IPS-18a (cell line): Measurements from ENCODE around the gene FAM193A.
"Not testable (repeated sequence)": the region's sequence is repeated elsewhere in the genome, so short reads cannot be mapped to it uniquely, and the experiment has no call there.

ENCODE experiments used
- H3K27ac ChIP-seq: one replicate; pipeline ENCODE4 v1.5.1; 2013; ENCODE audit warnings: low read length
- H3K27me3 ChIP-seq: one replicate; pipeline ENCODE4 v1.6.1; 2013; ENCODE audit warnings: mild to moderate bottlenecking, low read length; ENCODE audit not compliant: control insufficient read depth, insufficient read depth
- H3K36me3 ChIP-seq: one replicate; pipeline ENCODE4 v1.6.1; 2013; ENCODE audit warnings: low read depth, low read length; ENCODE audit not compliant: control insufficient read depth
- H3K4me1 ChIP-seq: one replicate; pipeline ENCODE4 v1.6.1; 2013; ENCODE audit warnings: low read depth, low read length; ENCODE audit not compliant: control insufficient read depth
- H3K4me3 ChIP-seq: one replicate; pipeline ENCODE4 v1.5.1; 2013; ENCODE audit warnings: low read length
- H3K9ac ChIP-seq: one replicate; pipeline ENCODE4 v1.6.1; 2013; ENCODE audit warnings: mild to moderate bottlenecking, low read length, moderate library complexity
- H3K9me3 ChIP-seq: one replicate; pipeline ENCODE4 v1.6.1; 2013; ENCODE audit warnings: low read depth, low read length; ENCODE audit not compliant: control insufficient read depth

Gene FAM193A

DNA sequence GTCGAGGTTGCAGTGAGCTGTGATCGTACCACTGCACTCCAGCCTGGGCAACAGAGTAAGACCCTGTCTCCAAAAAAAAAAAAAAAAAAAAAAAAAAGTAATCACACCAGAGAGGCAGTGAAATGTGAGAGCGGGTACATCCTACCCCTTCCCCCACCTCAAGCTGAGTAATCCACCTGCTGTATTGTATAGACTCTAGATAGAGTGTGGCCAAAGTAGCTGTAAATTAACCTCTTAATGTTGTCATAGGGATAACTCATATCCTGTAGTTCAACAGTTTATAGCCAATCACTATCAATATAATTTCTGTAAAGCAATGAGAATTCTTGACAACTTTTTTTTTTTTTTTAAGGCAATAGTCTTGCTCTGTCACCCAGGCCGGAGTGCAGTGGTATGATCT, 188.9 kb downstream of the FAM193A start:
- Histone ChIP-seq H3K9me3 (no peaks in the 10 kb centered on the region), H3K9ac (no peak overlapping the region), H3K4me3 (no peak overlapping the region), H3K36me3 (peaks cover 11% of the 10 kb centered on the region), H3K4me1 (no peaks in the 10 kb centered on the region), H3K27ac (no peak overlapping the region), H3K27me3 (no peaks in the 10 kb centered on the region)

DNA sequence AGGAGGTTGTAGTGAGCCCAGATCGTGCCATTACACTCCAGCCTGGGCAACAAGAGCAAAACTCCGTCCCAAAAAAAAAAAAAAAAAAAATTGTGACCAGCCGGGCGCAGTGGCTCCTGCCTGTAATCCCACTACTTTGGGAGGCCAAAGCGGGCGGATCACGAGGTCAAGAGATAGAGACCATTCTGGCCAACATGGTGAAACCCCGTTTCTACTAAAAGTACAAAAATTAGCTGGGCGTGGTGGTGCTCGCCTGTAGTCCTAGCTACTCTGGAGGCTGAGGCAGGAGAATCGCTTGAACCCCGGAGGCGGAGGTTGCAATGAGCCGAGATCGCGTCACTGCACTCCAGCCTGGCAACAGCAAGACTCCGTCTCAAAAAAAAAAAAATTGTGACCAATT, 190.4 kb downstream of the FAM193A start:
- H3K27ac ChIP-seq, H3K4me1 ChIP-seq: not testable (repeated sequence)
- peaks cover 10% of the 10 kb centered on the region for H3K36me3 ChIP-seq

DNA sequence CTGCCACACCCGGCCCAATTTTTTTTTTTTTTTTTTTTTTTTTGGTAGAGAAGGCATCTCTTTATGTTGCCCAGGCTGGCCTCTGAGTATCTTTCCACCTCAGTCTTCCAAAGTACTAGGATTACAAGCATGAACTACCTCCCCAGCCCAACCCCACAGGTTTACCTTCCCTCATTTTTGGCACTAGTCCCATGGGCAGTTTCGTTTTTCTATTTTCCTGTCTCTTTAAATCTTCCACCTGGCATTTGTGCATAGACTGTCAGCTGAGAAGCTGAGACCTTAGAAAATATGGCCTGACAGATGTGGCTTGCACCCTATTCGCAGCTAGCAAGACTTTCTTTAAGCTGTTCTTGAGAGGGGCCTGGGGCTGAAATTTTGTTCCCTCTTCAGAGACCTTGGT, 191.8 kb downstream of the FAM193A start:
- Histone ChIP-seq H3K36me3 (peaks cover 15% of the 10 kb centered on the region), H3K9me3 (no peaks in the 10 kb centered on the region), H3K9ac (no peak overlapping the region), H3K4me1 (no peaks in the 10 kb centered on the region), H3K4me3 (no peak overlapping the region), H3K27me3 (no peaks in the 10 kb centered on the region), H3K27ac (no peak overlapping the region)

More for the DNA sequence above, 190.4 kb downstream of the FAM193A start:
- H3K27me3 ChIP-seq, H3K9me3 ChIP-seq, H3K9ac ChIP-seq, H3K4me3 ChIP-seq: not testable (repeated sequence)

DNA sequence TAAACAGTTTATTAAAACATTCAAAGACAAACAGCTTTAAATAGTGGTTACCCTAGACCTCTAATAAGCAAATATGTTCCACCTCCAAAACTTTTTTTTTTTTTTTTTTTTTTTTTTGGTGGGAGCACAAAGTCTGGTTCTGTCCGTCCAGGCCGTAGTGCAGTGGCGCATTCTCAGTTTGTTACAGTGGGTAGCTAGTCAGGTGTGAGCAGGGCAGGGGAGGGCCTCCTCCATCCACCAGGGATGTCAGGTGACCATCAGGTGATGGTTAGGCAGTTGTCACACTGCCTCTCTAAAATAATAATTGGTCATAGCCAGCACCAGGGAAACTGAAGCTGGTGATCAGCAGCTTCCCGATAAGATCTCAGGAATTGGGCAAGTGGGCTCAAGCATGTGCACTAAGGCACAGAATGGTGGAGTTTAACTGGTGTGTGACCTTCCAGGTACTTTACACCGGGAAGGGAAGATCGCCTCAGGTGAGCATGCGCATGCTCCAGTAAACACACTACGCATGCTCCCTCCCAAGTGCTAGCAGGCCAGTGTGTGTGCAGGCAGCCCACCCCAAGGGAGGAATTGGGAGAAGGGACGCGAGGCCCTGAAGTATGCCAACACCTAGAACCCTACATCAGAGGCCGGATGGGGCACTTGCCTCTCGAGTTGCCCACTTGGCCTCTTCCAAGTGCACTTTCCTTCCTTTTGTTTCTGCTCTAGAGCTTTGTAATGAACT, 192.5 kb downstream of the FAM193A start:
- Histone ChIP-seq H3K4me1 (no peaks in the 10 kb centered on the region), H3K27ac (no peak overlapping the region), H3K9me3 (no peaks in the 10 kb centered on the region), H3K27me3 (no peaks in the 10 kb centered on the region), H3K9ac (no peak overlapping the region), H3K36me3 (peaks cover 15% of the 10 kb centered on the region), H3K4me3 (no peak overlapping the region)

DNA sequence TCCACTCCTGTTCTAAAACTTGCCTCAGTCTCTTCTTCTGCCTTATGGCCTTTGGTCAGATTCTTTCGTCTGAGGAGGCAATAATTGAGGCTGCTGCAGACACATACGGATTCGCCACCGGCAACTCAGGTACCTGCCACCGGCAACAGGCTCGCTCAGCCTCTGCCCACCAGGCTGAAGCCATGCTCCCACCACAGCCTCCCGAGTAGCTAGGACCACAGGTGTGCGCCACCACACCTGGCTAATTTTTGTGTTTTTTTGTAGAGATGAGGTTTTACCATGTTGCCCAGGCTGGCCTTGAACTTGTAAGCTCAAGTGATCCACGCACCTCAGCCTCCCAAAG, 193.1 kb downstream of the FAM193A start:
- Histone ChIP-seq H3K9ac (no peak overlapping the region), H3K27ac (no peak overlapping the region), H3K4me3 (no peak overlapping the region), H3K36me3 (peaks cover 15% of the 10 kb centered on the region), H3K27me3 (no peaks in the 10 kb centered on the region), H3K4me1 (no peaks in the 10 kb centered on the region), H3K9me3 (no peaks in the 10 kb centered on the region)

DNA sequence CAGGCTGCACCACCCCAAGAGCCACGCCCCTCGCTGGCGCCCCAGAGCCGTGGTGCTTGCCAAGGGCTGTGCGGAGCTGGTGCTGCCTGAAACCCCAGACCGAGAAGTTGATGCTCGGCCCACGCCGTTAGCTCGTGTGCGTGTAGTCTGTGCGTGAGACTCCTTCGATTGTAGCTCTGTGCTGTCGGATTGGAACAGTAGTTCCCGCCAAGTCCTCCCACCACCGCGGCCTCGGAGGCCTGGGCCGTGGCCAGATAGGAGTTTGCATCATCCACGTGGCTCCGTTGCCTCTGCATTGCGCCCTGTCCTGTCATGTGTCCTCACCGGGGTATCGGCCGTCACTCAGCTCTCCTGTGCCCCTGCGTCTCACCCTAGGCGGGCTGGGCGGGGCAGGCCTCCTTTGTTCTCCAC, 195.5 kb downstream of the FAM193A start:
- H3K27me3 ChIP-seq = no peaks in the 10 kb centered on the region

DNA sequence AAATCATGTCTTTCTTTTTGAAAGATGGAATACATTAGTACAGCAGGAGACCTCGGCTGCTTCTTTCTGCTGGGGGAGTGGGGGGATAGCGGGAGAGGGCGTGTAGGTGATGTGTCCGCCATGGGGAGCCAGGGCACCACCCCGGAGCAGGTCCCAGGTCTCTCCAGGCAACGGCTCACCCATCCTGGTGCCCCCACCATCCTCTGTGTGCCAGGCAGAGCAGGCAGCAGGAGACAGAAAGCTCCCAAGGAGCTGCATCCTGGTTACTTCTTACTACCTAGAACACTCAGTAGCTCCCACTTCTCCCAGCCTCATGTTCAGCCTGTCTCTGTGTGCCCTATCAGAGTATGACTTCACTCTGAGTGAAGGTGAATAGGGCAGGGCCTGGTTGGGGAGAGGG, 196.1 kb downstream of the FAM193A start:
- Histone ChIP-seq H3K4me3 (no peak overlapping the region), H3K27me3 (no peaks in the 10 kb centered on the region), H3K4me1 (no peaks in the 10 kb centered on the region), H3K9ac (no peak overlapping the region), H3K9me3 (no peaks in the 10 kb centered on the region), H3K36me3 (peaks cover 13% of the 10 kb centered on the region), H3K27ac (no peak overlapping the region)

More for the DNA sequence above, 195.5 kb downstream of the FAM193A start:
- H3K9ac ChIP-seq = no peak overlapping the region
- H3K36me3 ChIP-seq = peaks cover 15% of the 10 kb centered on the region
- H3K4me3 ChIP-seq = no peak overlapping the region
- no peak overlapping the region for H3K27ac ChIP-seq
- no peaks in the 10 kb centered on the region for H3K9me3 ChIP-seq
- H3K4me1 ChIP-seq = no peaks in the 10 kb centered on the region

DNA sequence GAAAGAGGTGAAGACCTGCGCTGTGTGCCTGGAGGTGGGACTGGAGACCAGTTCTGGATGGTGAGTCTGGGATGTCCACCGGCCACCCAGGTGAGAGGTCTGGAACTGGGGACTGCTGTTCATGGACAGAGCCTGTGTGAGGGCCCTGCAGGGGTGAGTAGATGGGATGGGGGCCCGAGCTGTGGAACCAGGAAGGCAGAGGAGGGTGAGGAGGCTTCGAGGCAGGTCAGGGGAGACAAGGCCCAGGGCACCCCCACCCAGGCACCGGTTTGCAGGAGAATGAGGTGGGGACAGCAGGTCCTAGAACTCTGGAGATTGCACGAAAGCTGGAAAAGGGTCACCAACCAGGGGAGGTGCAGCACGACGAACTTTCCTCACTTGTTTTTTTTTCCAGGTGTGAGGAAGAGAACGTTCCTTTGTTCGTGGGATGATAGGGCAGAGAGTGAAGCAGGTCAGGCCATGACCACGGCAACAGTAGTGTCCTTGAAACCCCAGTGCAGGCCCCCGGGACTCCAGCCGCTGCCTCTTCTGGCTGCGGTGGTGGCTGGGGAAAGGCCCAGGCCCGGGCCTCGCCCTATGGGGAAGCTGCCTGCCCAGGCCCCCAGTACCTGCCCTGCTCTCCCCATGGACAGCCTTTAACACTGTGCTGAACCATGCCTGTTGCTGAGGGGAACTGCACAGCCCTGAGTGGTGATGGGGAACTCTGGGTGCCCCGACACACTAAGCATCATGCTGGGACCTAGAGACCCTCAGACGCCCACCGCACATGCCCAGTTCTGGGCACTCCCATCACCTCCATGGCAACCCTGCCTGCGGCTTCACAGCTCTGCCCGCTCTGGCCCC, 196.8 kb downstream of the FAM193A start:
- Histone ChIP-seq H3K36me3 (peaks cover 13% of the 10 kb centered on the region), H3K4me3 (no peak overlapping the region), H3K27ac (no peak overlapping the region), H3K4me1 (no peaks in the 10 kb centered on the region), H3K27me3 (no peaks in the 10 kb centered on the region), H3K9me3 (no peaks in the 10 kb centered on the region), H3K9ac (no peak overlapping the region)

DNA sequence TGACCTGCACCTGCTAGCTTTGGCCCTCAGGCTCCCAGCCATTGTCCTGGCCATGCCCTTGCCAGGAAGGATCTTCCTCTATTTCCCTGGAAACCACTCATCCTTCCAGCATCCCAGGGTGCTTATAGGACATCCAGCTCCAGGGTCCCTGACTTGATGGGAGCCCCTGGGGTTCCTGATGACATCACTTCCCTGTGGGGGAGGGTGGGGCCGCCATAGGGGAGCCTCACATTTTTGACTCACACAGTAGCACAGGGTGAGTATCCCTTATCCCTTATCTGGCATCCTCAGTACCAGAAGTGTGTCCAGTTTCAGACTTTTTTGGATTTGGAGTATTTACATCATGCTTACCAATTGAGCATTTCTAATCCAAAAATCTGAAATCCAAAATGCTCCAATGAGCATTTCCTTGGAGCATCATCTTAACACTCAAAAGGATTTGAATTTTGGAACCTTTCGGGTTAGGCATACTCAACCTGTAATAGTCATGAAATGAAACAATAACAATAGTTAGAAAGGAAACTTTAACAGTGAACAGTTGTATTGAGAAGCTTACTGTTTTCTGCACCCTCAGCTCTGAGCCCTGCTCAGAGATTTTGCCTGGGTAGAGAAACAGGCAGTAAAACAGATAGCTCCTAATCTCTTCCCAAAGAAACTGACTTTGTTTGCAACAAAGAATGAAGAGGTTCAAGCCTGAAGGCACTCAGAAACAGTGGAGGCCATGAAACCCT, 197.6 kb downstream of the FAM193A start:
- Histone ChIP-seq H3K9me3 (no peaks in the 10 kb centered on the region), H3K4me1 (no peaks in the 10 kb centered on the region), H3K9ac (no peak overlapping the region), H3K4me3 (no peak overlapping the region), H3K36me3 (peaks cover 13% of the 10 kb centered on the region), H3K27me3 (no peaks in the 10 kb centered on the region), H3K27ac (no peak overlapping the region)

DNA sequence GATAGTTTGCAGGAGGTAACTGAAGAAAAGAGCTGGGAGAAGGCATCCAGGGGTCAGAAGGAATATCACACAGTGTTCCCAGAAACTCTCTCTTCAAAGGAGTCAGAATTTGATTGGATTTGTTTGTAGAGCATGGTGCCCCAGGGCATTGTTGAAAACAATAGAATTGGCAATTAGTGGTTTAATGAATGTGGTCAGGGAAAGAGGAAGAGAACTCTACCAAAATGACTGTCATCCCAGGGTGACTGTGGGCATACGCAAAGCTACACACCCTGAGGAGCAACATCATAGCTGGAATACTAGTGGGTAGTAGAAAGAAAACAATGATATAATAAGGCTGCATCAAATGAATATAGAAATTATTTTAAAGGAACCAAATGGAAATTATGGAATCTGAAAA, 198.2 kb downstream of the FAM193A start:
- Histone ChIP-seq H3K9me3 (no peaks in the 10 kb centered on the region), H3K4me1 (no peaks in the 10 kb centered on the region), H3K9ac (no peak overlapping the region), H3K4me3 (no peak overlapping the region), H3K27me3 (no peaks in the 10 kb centered on the region), H3K36me3 (peaks cover 13% of the 10 kb centered on the region), H3K27ac (no peak overlapping the region)

DNA sequence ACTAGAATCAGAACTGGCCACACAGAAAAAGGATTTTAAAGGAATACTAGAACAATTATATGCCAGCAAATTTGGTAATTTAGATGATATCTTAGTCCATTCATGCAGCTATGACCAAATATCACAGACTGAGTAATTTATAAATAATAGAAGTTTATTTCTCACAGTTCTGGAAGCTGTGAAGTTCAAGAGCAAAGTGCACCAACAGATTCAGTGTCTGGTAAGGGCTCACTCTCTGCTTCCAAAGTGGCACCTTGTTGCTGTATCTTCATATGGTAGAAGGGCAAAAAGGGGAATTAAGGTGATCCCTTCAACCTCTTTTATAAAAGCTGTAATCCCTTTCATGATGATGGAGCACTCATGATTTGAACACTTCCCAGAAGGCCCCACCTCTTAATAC, 199.4 kb downstream of the FAM193A start:
- Histone ChIP-seq H3K9me3 (no peaks in the 10 kb centered on the region), H3K9ac (no peak overlapping the region), H3K27me3 (no peaks in the 10 kb centered on the region), H3K4me3 (no peak overlapping the region), H3K27ac (no peak overlapping the region), H3K4me1 (no peaks in the 10 kb centered on the region), H3K36me3 (peaks cover 13% of the 10 kb centered on the region)
